Right ventricle myocardium inferior (tissue), 1 donor: ENCODE data around the gene LENG1. TPM values are rescaled to one million over a fixed set of nuclear protein-coding genes. Genes with fewer than 3 reads are reported as not detected.
"Not testable (repeated sequence)": the region's sequence is repeated elsewhere in the genome, so short reads cannot be mapped to it uniquely, and the experiment has no call there.

ENCODE experiments used
- ATAC-seq: fragments of 200-7000 bp; cut with Tn5 transposase; one replicate; pipeline ENCODE4 v1.9.1; 2020; ENCODE audit warnings: mild to moderate bottlenecking, moderate library complexity
- DNase-seq: peaks from one replicate; pipeline ENCODE4 v3.0.0; 2021; ENCODE audit errors: missing footprints
- intact Hi-C: fragments of 100-400 bp; cut with DNase I; formaldehyde crosslinking; loops from one replicate; pipeline ENCODE4 v1.11.0; 2022
- long read RNA-seq: library from polyadenylated mRNA; unstranded; transcript quantifications from one replicate; pipeline ENCODE4 v2.0.0, GENCODE V29; 2021
- total RNA-seq: library from RNA; stranded (reverse); fragmentation: NEBNext Ultra II Directional; extraction: Animal tissue kit (Norgen Biotek cat#: 25700); gene quantifications from one replicate; pipeline ENCODE4 v1.2.1, GENCODE V29; 2021
- donor health status: DM: no; HTN: yes; CAD: no; lungs with severe emphysema.

LENG1 gene
- total RNA-seq, result 6.6 TPM
- long read RNA-seq, transcript LENG1-201 (4 exons, 1,542 nt), result major isoform, 6 of 7 reads
- long read RNA-seq, partial matches to known transcripts, result 0 of 7 reads
- long read RNA-seq, other reads (novel, unspliced or antisense), result 1 of 7 reads

DNA sequence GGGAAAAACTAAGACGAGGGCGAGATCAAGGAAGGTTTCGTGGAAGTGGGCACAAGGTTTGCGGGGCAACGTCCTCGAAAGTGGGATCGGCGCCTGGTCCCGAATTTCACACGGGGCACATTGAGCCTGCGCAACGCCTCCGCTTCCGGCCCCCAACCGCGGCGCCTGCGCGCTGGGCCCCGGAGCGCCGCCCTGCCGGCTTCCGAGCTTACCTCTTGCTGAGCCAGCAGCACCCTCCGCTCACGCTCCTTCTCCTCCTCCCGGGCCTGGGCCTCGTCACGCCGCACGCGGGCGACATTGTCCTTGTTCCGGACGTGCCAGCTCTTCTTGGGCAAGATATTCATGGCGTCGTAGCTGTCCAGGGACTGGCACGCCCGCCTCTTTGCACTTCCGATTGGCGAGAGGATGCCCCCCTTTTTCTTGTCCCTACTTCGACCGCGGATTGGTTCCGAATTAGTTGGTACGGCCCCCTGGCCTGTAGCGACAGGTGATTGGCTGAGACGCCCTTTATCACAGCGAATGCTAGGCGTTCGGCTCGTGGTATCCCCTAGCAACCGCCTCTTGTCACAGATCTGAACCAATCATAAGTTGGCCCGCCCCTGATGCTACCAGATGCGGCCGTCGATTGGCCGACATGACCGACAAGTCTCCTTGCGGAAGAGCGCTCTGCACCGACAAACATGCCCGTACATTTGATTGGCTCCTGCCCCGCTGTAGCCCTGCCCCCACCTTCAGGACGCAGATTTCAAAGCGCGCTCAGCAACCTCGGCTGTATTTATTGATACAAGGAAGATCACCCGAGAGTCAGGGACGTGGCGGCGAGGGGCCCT lies at the start of gene LENG1:
LENG1 (minus strand) TSS at position 370 of the 830 bp plus-strand sequence; CDS start at position 344, 26 bp downstream.
- peak; percentile 100 for DNase-seq
- peak; percentile 95 for ATAC-seq
- intact Hi-C loops, result loop anchor here (1.0 kb wide), 1 partner anchor 22 kb away; the partner anchor contains the start of gene CNOT3

DNA sequence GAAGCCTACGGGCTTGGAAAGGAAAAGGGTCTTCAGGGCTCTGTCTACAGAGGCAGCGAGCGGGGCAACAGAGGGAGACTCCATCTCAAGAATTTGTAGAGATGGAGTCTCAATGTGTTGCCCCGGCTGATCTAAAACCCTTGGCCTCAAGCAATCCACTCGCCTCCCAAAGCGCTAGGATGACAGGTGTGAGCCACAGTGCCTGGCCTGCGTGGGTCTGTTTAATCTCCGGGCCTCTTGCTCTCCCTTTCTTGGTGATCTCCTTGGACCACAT lies 49.2 kb upstream of the LENG1 start:
- intact Hi-C loops, result no loop called here
- ATAC-seq, result no peak
- no peak for DNase-seq

DNA sequence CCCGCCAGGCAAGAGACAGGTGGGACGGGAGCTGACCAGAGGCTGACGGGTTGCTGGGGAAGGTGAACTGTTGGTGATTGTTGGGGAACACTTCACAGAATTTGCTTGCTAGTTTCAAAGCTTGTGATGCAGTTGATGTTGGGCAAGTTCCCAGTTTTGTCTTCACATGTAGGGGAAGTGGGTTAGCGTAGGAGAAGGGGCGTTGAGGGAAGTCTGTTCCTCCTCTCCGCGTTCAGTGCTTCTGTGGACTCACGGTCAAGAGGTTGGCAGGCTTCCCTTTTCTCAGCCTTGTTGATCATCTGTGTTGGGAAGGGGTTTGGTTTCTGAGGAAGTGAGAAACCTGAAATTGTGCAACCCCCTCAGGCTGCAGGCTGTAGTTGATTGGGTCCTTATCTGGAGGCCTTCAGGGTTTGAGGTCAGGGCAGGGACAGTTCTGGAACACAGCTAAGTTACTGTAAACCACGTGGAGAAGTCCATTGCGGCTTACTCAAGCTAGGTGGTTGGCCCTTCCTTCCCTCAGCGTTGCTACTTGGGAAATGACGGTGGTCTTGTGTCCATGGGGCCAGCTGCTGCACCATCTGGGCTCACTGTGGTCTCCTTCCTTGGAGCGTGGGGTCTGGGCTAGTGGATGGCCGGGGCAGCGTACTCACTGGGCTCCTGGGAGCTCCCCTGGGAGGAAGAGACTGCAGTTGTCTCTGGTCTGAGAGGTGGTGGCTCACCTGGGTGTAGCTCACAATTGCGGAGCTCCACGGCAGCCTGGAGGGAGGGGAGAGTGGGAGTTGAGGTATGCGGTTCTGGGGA lies 48.7 kb upstream of the LENG1 start:
- intact Hi-C loops, result no loop called here
- peak; percentile 70 for ATAC-seq

DNA sequence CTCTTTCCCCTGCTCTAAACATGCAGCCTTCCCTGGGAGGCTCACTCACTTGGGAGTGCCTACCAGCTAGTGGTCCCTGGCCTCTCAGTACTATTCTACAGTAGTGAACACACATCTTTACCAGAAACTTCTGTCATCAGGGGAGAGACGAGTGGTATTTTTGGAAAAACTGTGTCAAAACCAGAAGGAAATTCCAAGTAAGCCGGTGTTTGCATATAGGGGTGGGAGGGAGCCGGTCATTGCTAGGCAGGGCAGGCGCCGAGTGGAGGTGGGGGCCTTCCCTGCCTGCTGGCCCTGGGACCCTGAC lies 48.1 kb upstream of the LENG1 start:
- no peak for DNase-seq
- no peak for ATAC-seq
- intact Hi-C loops, result no loop called here

More for the DNA sequence above, 48.7 kb upstream of the LENG1 start:
- peak; percentile 86 for DNase-seq

- peak; percentile 84 for DNase-seq
- ATAC-seq, intact Hi-C loops: not testable (repeated sequence)
These were observed 47.7 kb upstream of the LENG1 start for GRCh38 chr19:54207193-54207592.

DNA sequence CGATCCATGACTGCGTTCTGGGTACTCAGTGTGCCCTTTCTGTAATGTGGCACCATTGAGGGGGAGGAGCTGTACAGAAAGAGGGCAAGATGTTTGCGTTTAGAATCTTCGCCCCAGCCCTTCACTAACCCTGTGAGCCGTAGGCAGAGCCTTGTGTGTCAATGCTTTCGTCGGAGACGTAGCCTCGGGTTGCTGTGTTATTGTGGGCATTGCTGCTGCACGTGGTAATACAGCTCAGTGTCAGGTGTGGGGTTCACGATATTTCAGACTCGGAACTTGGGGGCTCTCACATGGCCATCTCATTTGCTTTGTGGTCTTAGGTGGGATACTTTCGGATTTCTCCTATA lies 47.3 kb upstream of the LENG1 start:
- no peak for DNase-seq
- intact Hi-C loops, result no loop called here
- no peak for ATAC-seq

- DNase-seq (no peak), ATAC-seq (no peak)
- intact Hi-C loops, result no loop called here
These were observed 46.7 kb upstream of the LENG1 start for GRCh38 chr19:54206030-54206830.

DNA sequence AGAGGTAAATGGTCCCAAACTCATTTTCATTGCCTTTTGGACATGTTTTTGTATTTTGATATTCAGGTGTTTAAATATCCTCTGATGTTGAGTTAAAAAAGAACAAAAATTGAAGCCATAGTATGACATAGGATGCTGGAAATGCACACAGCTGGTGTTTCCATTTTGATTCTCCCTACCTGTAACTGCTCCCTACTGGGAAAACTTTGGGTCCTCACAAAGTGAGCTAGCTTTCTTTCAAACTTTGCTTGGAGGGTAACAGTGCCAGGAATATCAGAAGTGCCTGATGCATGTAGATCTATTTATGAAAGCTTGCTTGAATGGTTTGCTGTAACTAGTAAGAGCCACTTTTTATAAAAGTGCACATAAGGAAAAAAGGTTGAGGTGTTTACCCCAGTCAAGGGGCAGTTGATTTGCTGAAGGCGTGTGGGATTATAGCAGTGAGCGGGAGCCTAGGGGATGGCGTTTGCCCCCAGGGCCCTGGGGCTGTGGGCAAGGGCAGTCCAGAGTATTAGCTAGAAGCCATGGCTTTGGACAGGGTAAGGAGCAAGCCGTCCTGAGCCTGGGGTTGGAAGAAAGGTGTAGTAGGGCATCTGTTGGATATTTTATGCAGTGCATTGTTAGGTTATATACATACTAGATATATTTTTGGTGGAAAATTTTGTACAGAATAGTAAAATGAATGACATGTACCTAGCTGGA lies 45.4 kb upstream of the LENG1 start:
- ATAC-seq (no peak), DNase-seq (no peak)
- intact Hi-C loops, result no loop called here

GRCh38 chr19:54203151-54203611 lies 43.7 kb upstream of the LENG1 start:
- no peak for ATAC-seq
- intact Hi-C loops, result no loop called here
- DNase-seq, result no peak

DNA sequence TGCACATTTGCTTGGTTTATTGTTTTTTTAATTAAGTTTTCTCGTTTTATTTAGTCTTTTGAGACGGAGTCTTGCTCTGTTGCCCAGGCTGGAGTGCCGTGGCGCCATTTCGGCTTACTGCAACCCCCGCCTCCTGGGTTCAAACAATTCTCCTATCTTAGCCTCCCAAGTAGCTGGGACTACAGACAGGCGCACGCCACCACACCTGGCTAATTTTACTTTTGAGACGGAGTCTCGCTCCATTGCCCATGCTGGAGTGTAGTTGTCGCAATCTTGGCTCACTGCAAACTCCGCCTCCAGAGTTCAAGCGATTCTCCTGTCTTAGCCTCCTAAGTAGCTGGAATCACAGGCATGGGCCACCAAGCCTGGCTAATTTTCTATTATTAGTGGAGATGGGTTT lies 42.5 kb upstream of the LENG1 start:
- ATAC-seq, result no peak
- intact Hi-C loops, result no loop called here
- no peak for DNase-seq

DNA sequence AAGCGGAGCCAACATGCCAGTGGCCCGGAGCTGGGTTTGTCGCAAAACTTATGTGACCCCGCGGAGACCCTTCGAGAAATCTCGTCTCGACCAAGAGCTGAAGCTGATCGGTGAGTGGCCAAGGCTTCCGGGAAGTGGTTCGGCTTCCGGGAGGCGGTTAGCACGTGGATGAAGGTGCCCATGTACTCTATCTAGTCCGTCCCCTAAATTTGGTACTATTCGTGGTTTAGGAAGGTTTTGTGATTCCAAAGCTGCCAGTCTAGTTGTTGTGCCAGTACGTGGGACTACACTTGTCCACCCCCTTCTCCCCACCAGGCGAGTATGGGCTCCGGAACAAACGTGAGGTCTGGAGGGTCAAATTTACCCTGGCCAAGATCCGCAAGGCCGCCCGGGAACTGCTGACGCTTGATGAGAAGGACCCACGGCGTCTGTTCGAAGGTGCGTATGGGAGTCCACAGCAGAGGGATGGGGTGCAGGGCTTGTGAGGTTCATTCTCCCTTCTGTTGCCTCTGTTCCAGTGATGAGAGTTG lies 41.7 kb upstream of the LENG1 start:
- intact Hi-C loops, result no loop called here
- ATAC-seq, result no peak
- no peak for DNase-seq

- intact Hi-C loops, result no loop called here
- ATAC-seq (no peak), DNase-seq (no peak)
These were observed 39.9 kb upstream of the LENG1 start for GRCh38 chr19:54199401-54199800.

- DNase-seq (no peak), ATAC-seq (no peak)
- intact Hi-C loops, result no loop called here
These were observed 37.6 kb upstream of the LENG1 start for GRCh38 chr19:54197121-54197520.

DNA sequence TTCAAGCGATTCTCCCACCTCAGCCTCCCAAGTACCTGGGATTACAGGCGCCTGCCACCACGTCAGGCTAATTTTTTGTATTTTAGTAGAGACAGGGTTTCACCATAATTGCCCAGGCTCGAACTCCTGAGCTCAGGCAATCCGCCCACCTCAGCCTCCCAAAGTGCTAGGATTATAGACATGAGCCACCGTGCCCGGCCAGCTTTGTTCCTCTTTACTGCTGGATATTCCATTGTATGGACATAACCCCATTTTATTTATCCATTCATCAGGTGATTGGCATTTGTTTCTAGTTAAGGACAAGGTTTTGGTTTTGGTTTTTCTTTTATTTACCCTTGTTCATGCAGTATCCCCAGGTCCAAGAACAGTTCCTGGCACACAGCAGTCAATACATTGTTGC lies 37.0 kb upstream of the LENG1 start:
- intact Hi-C loops, result no loop called here
- DNase-seq (no peak), ATAC-seq (no peak)

DNA sequence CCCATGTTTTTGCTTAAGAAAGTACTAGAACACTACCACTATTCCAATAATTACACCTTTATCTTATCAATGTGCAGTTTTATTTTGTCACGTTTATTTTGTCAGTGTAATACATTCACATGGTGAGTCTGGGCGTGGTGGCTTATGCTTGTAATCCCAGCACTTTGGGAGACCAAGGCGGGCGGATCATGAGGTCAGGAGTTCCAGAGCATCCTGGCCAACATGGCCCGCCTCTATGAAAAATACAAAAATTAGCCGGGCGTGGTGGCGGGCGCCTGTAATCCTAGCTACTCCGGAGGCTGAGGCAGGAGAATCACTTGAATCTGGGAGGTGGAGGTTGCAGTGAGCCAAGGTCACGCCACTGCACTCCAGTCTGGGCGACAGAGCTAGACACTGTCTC lies 34.9 kb upstream of the LENG1 start:
- intact Hi-C loops, result loop anchor here (5.0 kb wide), 2 partner anchors 77 to 327 kb away; partner anchors contain the start of genes MYADM, PRPF31 and TFPT
- ATAC-seq, result not testable (repeated sequence)

GRCh38 chr19:54193011-54193410 lies 33.5 kb upstream of the LENG1 start:
- no peak for DNase-seq
- ATAC-seq, result no peak
- intact Hi-C loops, result loop anchor here (5.0 kb wide), 2 partner anchors 76 to 326 kb away; partner anchors contain the start of genes MYADM, PRPF31 and TFPT

More for the DNA sequence above, 34.9 kb upstream of the LENG1 start:
- not testable (repeated sequence) for DNase-seq

- DNase-seq, result no peak
- no peak for ATAC-seq
- intact Hi-C loops, result loop anchor here (5.0 kb wide), 2 partner anchors 75 to 325 kb away; partner anchors contain the start of genes MYADM, PRPF31 and TFPT
These were observed 32.4 kb upstream of the LENG1 start for GRCh38 chr19:54191811-54192453.
